Ishikawa (cell line): ENCODE data around the gene RBBP4.

Experiments
- CEBPB ChIP-seq: IDR thresholded peaks from 2 replicates; pipeline ENCODE4 v1.6.1; 2012
- CREB1 ChIP-seq: IDR thresholded peaks from 2 replicates; pipeline ENCODE4 v1.6.1; 2012; ENCODE audit warnings: low read depth
- EGR1 ChIP-seq: IDR thresholded peaks from 2 replicates; pipeline ENCODE4 v1.6.1; 2012
- EP300 ChIP-seq: IDR thresholded peaks from 2 replicates; pipeline ENCODE4 v1.6.1; 2012; ENCODE audit warnings: borderline replicate concordance
- FOXM1 ChIP-seq: IDR thresholded peaks from 2 replicates; pipeline ENCODE4 v1.6.1; 2012; ENCODE audit warnings: low read depth, borderline replicate concordance
- MAX ChIP-seq: IDR thresholded peaks from 2 replicates; pipeline ENCODE4 v1.6.1; 2012
- NFIC ChIP-seq: IDR thresholded peaks from 2 replicates; pipeline ENCODE4 v1.6.1; 2012
- RAD21 ChIP-seq: IDR thresholded peaks from 2 replicates; pipeline ENCODE4 v1.6.1; 2012; ENCODE audit warnings: low read depth
- REST ChIP-seq: IDR thresholded peaks from 2 replicates; pipeline ENCODE4 v1.6.1; 2012; ENCODE audit warnings: low read depth, mild to moderate bottlenecking
- TAF1 ChIP-seq: IDR thresholded peaks from 2 replicates; pipeline ENCODE4 v1.6.1; 2012; ENCODE audit warnings: low read depth, mild to moderate bottlenecking
- TCF12 ChIP-seq: IDR thresholded peaks from 2 replicates; pipeline ENCODE4 v1.6.1; 2012; ENCODE audit warnings: low read depth
- TEAD4 ChIP-seq: IDR thresholded peaks from 2 replicates; pipeline ENCODE4 v1.6.1; 2012
- USF1 ChIP-seq: IDR thresholded peaks from 2 replicates; pipeline ENCODE4 v1.6.1; 2012
- YY1 ChIP-seq: IDR thresholded peaks from 2 replicates; pipeline ENCODE4 v1.6.1; 2012; ENCODE audit warnings: low read depth
- ZBTB7A ChIP-seq: IDR thresholded peaks from 2 replicates; pipeline ENCODE4 v1.6.1; 2012; ENCODE audit warnings: low read depth

RBBP4 gene

GRCh38 chr1:32609180-32609579 lies 41.8 kb upstream of the RBBP4 start:
- no peak for TF ChIP-seq ZBTB7A
- TF ChIP-seq NFIC, result no peak

GRCh38 chr1:32611859-32612188 lies 39.2 kb upstream of the RBBP4 start:
- TF ChIP-seq TCF12, result no peak
- TF ChIP-seq TAF1, result no peak
- no peak for TF ChIP-seq FOXM1
- no peak for TF ChIP-seq TEAD4
- no peak for TF ChIP-seq RAD21
- TF ChIP-seq YY1, result no peak
- TF ChIP-seq MAX, result no peak
- TF ChIP-seq ZBTB7A, result no peak
- no peak; the same call in 1 of the 2 replicates for TF ChIP-seq NFIC
- TF ChIP-seq CEBPB, result no peak
- TF ChIP-seq EP300, result no peak
- TF ChIP-seq CREB1, result no peak
- no peak for TF ChIP-seq EGR1
- no peak for TF ChIP-seq REST
- TF ChIP-seq USF1, result no peak

- peak; percentile 80 for TF ChIP-seq USF1
- TF ChIP-seq CREB1, result no peak
- TF ChIP-seq REST, result no peak
- TF ChIP-seq YY1, result no peak
- TF ChIP-seq TCF12, result no peak
- TF ChIP-seq MAX, result no peak; the same call in none of the 2 replicates
- no peak for TF ChIP-seq NFIC
- no peak for TF ChIP-seq RAD21
- peak; percentile 37; the same call in 1 of the 2 replicates for TF ChIP-seq TAF1
Measured at GRCh38 chr1:32612189-32612881, 38.7 kb upstream of the RBBP4 start.

GRCh38 chr1:32613472-32613871 lies 37.5 kb upstream of the RBBP4 start:
- TF ChIP-seq NFIC, result no peak
- TF ChIP-seq FOXM1, result no peak
- TF ChIP-seq USF1, result no peak
- no peak for TF ChIP-seq TEAD4
- no peak for TF ChIP-seq TCF12
- no peak for TF ChIP-seq YY1
- TF ChIP-seq MAX, result no peak
- TF ChIP-seq RAD21, result no peak
- TF ChIP-seq EGR1, result no peak
- no peak for TF ChIP-seq CEBPB
- no peak for TF ChIP-seq ZBTB7A
- TF ChIP-seq CREB1, result no peak
- TF ChIP-seq EP300, result no peak
- no peak for TF ChIP-seq REST
